Myocyte (in vitro differentiated cells): Measurements from ENCODE around the gene ATL3. TPM values are rescaled to one million over a fixed set of nuclear protein-coding genes. Genes with fewer than 3 reads are reported as not detected.
"Not testable (repeated sequence)": the region's sequence is repeated elsewhere in the genome, so short reads cannot be mapped to it uniquely, and the experiment has no call there.

ENCODE experiments used
- DNase-seq: peaks from one replicate; pipeline ENCODE4 v3.0.0-alpha.2; 2012; ENCODE audit warnings: low read depth
- total RNA-seq: library from RNA; depleted of rRNA; stranded (reverse); fragments of >200 nt; gene quantifications from 2 replicates; pipeline ENCODE4 v1.2.3, GENCODE V29; 2014

Gene ATL3
- total RNA-seq, 1 donor from 2014 or later, result 28.2 TPM

- no peak for DNase-seq
These were observed 81.0 kb downstream of the ATL3 start for GRCh38 chr11:63590024-63590788.

GRCh38 chr11:63589000-63589399, 82.2 kb downstream of the ATL3 start:
- peak; percentile 62 for DNase-seq

GRCh38 chr11:63586451-63587166, 84.6 kb downstream of the ATL3 start:
- no peak for DNase-seq

GRCh38 chr11:63583357-63583677, 87.9 kb downstream of the ATL3 start:
- DNase-seq, result no peak

- not testable (repeated sequence) for DNase-seq
These were observed 90.0 kb downstream of the ATL3 start for GRCh38 chr11:63581224-63581623.

GRCh38 chr11:63578882-63579281, 92.3 kb downstream of the ATL3 start:
- DNase-seq, result not testable (repeated sequence)

GRCh38 chr11:63574856-63575602, 96.1 kb downstream of the ATL3 start:
- DNase-seq, result peak; percentile 78

Other genes starting within 250 kb of the ATL3 start
- gene PLAAT5, start 180.2 kb downstream of the ATL3 start, total RNA-seq, result 0.52 and 2.8 TPM in 2 replicates
- 0.08 and 0.16 TPM in 2 replicates for gene LGALS12, start 165.3 kb downstream of the ATL3 start, total RNA-seq
- gene PLAAT4, start 134.6 kb downstream of the ATL3 start, total RNA-seq, result 15.8 and 20.4 TPM in 2 replicates
- 0.52 and 2.3 TPM in 2 replicates for gene PLAAT2, start 108.0 kb downstream of the ATL3 start, total RNA-seq
- gene PLAAT3, start 56.9 kb downstream of the ATL3 start, total RNA-seq, result 83.5 and 90.2 TPM in 2 replicates
- gene RTN3, start 10.1 kb upstream of the ATL3 start, total RNA-seq, result 65.6 and 80.4 TPM in 2 replicates
- gene ZFTA, start 97.4 kb upstream of the ATL3 start, total RNA-seq, result 20.7 and 23.2 TPM in 2 replicates
- 16.2 and 16.8 TPM in 2 replicates for gene SPINDOC, start 142.1 kb upstream of the ATL3 start, total RNA-seq
- gene MARK2, start 167.7 kb upstream of the ATL3 start, total RNA-seq, result 23.2 and 25.4 TPM in 2 replicates
- 0.53 and 0.57 TPM in 2 replicates for gene RCOR2, start 245.8 kb upstream of the ATL3 start, total RNA-seq